Fibroblast of lung (primary cell): ENCODE results near the gene LUZP2.

Experiments used
- EZH2 ChIP-seq: IDR thresholded peaks from 2 replicates; pipeline ENCODE4 v1.5.1; 2012; ENCODE audit warnings: low read length, control low read depth, mild to moderate bottlenecking; ENCODE audit errors: missing control alignments
- TF ChIP-seq, protein P1 (sequence below), 2 donors: IDR thresholded peaks in 1 of 2; conservative IDR thresholded peaks in 1 of 2; 1 replicate in 1 of 2; 2 replicates in 1 of 2; pipeline ENCODE4 v1.5.1; 2011 to 2012; ENCODE audit warnings: low read length in 2 of 2, control low read depth in 1 of 2, inconsistent platforms in 1 of 2, low read depth in 1 of 2, mild to moderate bottlenecking in 1 of 2

DNA sequence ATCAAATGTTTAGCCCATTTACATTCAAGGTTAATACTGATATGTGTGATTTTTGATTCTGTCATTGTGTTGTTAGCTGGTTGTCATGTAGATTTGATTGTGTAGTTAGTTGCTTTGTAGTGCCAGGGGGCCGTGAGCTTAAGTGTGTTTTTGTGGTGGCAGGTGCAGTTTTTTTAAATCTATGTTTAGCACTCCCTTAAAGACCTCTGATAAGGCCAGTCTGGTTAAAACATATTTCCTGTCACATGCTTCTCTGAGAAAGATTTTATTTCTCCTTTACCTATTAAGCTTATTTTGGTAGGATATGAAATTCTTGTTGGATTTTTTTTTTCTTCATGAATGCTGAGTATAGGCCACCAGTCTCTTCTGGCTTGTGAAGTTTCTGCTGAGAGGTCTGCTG is 540.6 kb downstream of the LUZP2 start:
- TF ChIP-seq, protein P1, sequence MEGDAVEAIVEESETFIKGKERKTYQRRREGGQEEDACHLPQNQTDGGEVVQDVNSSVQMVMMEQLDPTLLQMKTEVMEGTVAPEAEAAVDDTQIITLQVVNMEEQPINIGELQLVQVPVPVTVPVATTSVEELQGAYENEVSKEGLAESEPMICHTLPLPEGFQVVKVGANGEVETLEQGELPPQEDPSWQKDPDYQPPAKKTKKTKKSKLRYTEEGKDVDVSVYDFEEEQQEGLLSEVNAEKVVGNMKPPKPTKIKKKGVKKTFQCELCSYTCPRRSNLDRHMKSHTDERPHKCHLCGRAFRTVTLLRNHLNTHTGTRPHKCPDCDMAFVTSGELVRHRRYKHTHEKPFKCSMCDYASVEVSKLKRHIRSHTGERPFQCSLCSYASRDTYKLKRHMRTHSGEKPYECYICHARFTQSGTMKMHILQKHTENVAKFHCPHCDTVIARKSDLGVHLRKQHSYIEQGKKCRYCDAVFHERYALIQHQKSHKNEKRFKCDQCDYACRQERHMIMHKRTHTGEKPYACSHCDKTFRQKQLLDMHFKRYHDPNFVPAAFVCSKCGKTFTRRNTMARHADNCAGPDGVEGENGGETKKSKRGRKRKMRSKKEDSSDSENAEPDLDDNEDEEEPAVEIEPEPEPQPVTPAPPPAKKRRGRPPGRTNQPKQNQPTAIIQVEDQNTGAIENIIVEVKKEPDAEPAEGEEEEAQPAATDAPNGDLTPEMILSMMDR (conservative IDR thresholded peaks at IDR 0.05 in 1 of 2, IDR thresholded peaks at IDR 0.05 in 1 of 2; ENCODE audit: low read depth in 1 of 2, low read length in 2 of 2), result no peak
- no peak for TF ChIP-seq EZH2
